NCI-H128 (cell line): ENCODE results near the gene ARHGEF10L.

Experiments
- DNase-seq: peaks from one replicate; lab custom pipeline; 2025; ENCODE audit not compliant: unreplicated experiment; lab: John Stamatoyannopoulos, UW

The ARHGEF10L gene

GRCh38 chr1:17588048-17588871, 48.8 kb downstream of the ARHGEF10L start:
- DNase-seq: no peak

GRCh38 chr1:17591814-17592430, 52.4 kb downstream of the ARHGEF10L start:
- no peak for DNase-seq

- no peak for DNase-seq
Observed at GRCh38 chr1:17594026-17594425, 54.5 kb downstream of the ARHGEF10L start.

GRCh38 chr1:17594690-17595601, 55.4 kb downstream of the ARHGEF10L start:
- no peak for DNase-seq

- DNase-seq: no peak
Observed at GRCh38 chr1:17595602-17595925, 56.1 kb downstream of the ARHGEF10L start.

GRCh38 chr1:17596186-17596585, 56.7 kb downstream of the ARHGEF10L start:
- DNase-seq: no peak

- peak; percentile 76 for DNase-seq
Observed at GRCh38 chr1:17596651-17597509, 57.4 kb downstream of the ARHGEF10L start.

GRCh38 chr1:17597651-17598050, 58.2 kb downstream of the ARHGEF10L start:
- no peak for DNase-seq

GRCh38 chr1:17598251-17598650, 58.8 kb downstream of the ARHGEF10L start:
- DNase-seq: no peak

- DNase-seq: no peak
Observed at GRCh38 chr1:17599291-17599953, 59.9 kb downstream of the ARHGEF10L start.

- DNase-seq: no peak
Observed at GRCh38 chr1:17599954-17600300, 60.4 kb downstream of the ARHGEF10L start.

- no peak for DNase-seq
Observed at GRCh38 chr1:17600321-17600720, 60.8 kb downstream of the ARHGEF10L start.

GRCh38 chr1:17601643-17602382, 62.3 kb downstream of the ARHGEF10L start:
- no peak for DNase-seq

- DNase-seq: no peak
Observed at GRCh38 chr1:17603091-17603841, 63.8 kb downstream of the ARHGEF10L start.

GRCh38 chr1:17605582-17606344, 66.3 kb downstream of the ARHGEF10L start:
- no peak for DNase-seq

GRCh38 chr1:17606826-17607440, 67.4 kb downstream of the ARHGEF10L start:
- peak; percentile 39 for DNase-seq

- DNase-seq: no peak
Observed at GRCh38 chr1:17607644-17608581, 68.4 kb downstream of the ARHGEF10L start.
